Endothelial cell of umbilical vein (primary cell): Measurements from ENCODE around the gene TIMP4. TPM values are rescaled to one million over a fixed set of nuclear protein-coding genes. Genes with fewer than 3 reads are reported as not detected.

Experiments
- BruUV-seq: library from RNA; stranded (reverse); fragments of 400-500 nt; replicated peaks from 2 replicates; lab custom pipeline; 2021; lab: Mats Ljungman, UMichigan
- CTCF ChIA-PET: fragments of 300-600, 350-600 bp; sonication (Branson Sonifier 250); formaldehyde crosslinking; loops from one replicate; lab custom pipeline; 2021; ENCODE audit warnings: antibody characterized with exemption, inconsistent platforms; lab: Charles Lee
- POLR2A ChIA-PET: fragments of 300-600, 350-600 bp; sonication (Branson Sonifier 250); formaldehyde crosslinking; loops from one replicate; lab custom pipeline; 2021; ENCODE audit warnings: antibody characterized with exemption, inconsistent platforms; lab: Charles Lee
- DNase-seq: peaks from one replicate; pipeline ENCODE4 v3.0.0-alpha.2; 2011; ENCODE audit warnings: low read depth, low spot score
- FAIRE-seq: peaks from 2 replicates; lab custom pipeline; 2011; peaks lifted over from hg19 to GRCh38; lab: Jason Lieb, UNC
- H2AFZ ChIP-seq: 2 replicates; pipeline ENCODE4 v1.6.0; 2012; ENCODE audit warnings: low read depth, low read length, control low read depth, inconsistent platforms
- H3K27ac ChIP-seq: 2 replicates; pipeline ENCODE4 v1.5.1; 2011; ENCODE audit warnings: low read depth, mild to moderate bottlenecking, control low read depth, low read length, moderate library complexity; ENCODE audit not compliant: insufficient read depth
- H3K27me3 ChIP-seq, 2 experiments: 2 replicates each; pipeline versions ENCODE4 v1.6.0 to v1.6.1; 2011; ENCODE audit warnings: low read length in 2 of 2, mixed read lengths in 1 of 2; ENCODE audit not compliant: control insufficient read depth in 2 of 2, insufficient read depth in 2 of 2
- H3K36me3 ChIP-seq, 2 experiments: 2 replicates in 1 of 2; 3 replicates in 1 of 2; pipeline ENCODE4 v1.5.1; 2011; ENCODE audit warnings: low read length in 2 of 2, mild to moderate bottlenecking in 1 of 2, moderate library complexity in 1 of 2; ENCODE audit not compliant: control insufficient read depth in 2 of 2, insufficient read depth in 2 of 2; ENCODE audit errors: extremely low read depth in 1 of 2
- H3K4me1 ChIP-seq: 3 replicates; pipeline ENCODE4 v1.5.1; 2011; ENCODE audit warnings: mild to moderate bottlenecking, low read length; ENCODE audit not compliant: control insufficient read depth, insufficient read depth; ENCODE audit errors: extremely low read depth
- H3K4me2 ChIP-seq: 2 replicates; pipeline ENCODE4 v1.6.1; 2011; ENCODE audit warnings: low read length, control low read depth, mixed read lengths; ENCODE audit not compliant: insufficient read depth
- H3K4me3 ChIP-seq, 3 experiments: fragments of 200-600 bp in 1 of 3; sonication (generic), shearing (Covaris generic) in 1 of 3; replicated peaks in 1 of 3; 2 replicates each; pipeline ENCODE4 v1.5.1; 2011 to 2016; ENCODE audit warnings: control low read depth in 3 of 3, low read length in 3 of 3, mild to moderate bottlenecking in 2 of 3, inconsistent platforms in 1 of 3, low read depth in 1 of 3, moderate library complexity in 1 of 3; ENCODE audit not compliant: insufficient read depth in 1 of 3
- H3K79me2 ChIP-seq: 2 replicates; pipeline ENCODE4 v1.6.0; 2012; ENCODE audit warnings: low read length, inconsistent platforms; ENCODE audit not compliant: control insufficient read depth, insufficient read depth
- H3K9ac ChIP-seq: replicated peaks from 2 replicates; pipeline ENCODE3; 2011; ENCODE audit warnings: low read length, control low read depth; ENCODE audit not compliant: insufficient read depth; ENCODE audit errors: extremely low read depth
- H3K9me1 ChIP-seq: replicated peaks from 3 replicates; pipeline ENCODE4 v1.6.0; 2011; ENCODE audit warnings: mild to moderate bottlenecking, low read length; ENCODE audit not compliant: control insufficient read depth, insufficient read depth; ENCODE audit errors: extremely low read depth
- H3K9me3 ChIP-seq: replicated peaks from 2 replicates; pipeline ENCODE4 v1.5.1; 2012; ENCODE audit warnings: low read length, inconsistent platforms; ENCODE audit not compliant: control insufficient read depth, insufficient read depth
- H4K20me1 ChIP-seq: replicated peaks from 2 replicates; pipeline ENCODE3; 2011; ENCODE audit warnings: mild to moderate bottlenecking, low read length; ENCODE audit not compliant: control insufficient read depth, insufficient read depth; ENCODE audit errors: extremely low read depth
- EZH2 ChIP-seq: IDR thresholded peaks from 2 replicates; pipeline ENCODE4 v1.6.1; 2012; ENCODE audit warnings: borderline replicate concordance, low read depth, mild to moderate bottlenecking, moderate library complexity, low read length, inconsistent platforms; ENCODE audit not compliant: severe bottlenecking
- FOS ChIP-seq: IDR thresholded peaks from 2 replicates; pipeline ENCODE4 v1.6.1; 2011; ENCODE audit warnings: mild to moderate bottlenecking, low read length, moderate library complexity, borderline replicate concordance; ENCODE audit not compliant: insufficient read depth
- GATA2 ChIP-seq: IDR thresholded peaks from 2 replicates; pipeline ENCODE4 v1.7.0; 2011; ENCODE audit warnings: low read depth, mild to moderate bottlenecking, moderate library complexity, mixed read lengths, low read length; ENCODE audit not compliant: insufficient read length, insufficient read depth
- JUN ChIP-seq: IDR thresholded peaks from 2 replicates; pipeline ENCODE4 v1.6.1; 2011; ENCODE audit warnings: borderline replicate concordance, low read depth; ENCODE audit not compliant: insufficient read length, insufficient read depth
- MAX ChIP-seq: IDR thresholded peaks from 2 replicates; pipeline ENCODE4 v1.6.1; 2011; ENCODE audit not compliant: insufficient read depth, insufficient read length
- MYC ChIP-seq: IDR thresholded peaks from one replicate; pipeline ENCODE4 v1.6.1; 2011; ENCODE audit warnings: mild to moderate bottlenecking, low read depth, low read length
- POLR2A ChIP-seq: IDR thresholded peaks from 2 replicates; pipeline ENCODE4 v1.6.1; 2012; ENCODE audit warnings: low read depth, mild to moderate bottlenecking, control low read depth, low read length
- POLR2AphosphoS5 ChIP-seq: IDR thresholded peaks from 2 replicates; pipeline ENCODE4 v1.6.1; 2012; ENCODE audit warnings: low read depth, mild to moderate bottlenecking, control low read depth, low read length, moderate library complexity; ENCODE audit not compliant: insufficient read depth
- dilution Hi-C: fragments of 300-500 bp; cut with MboI; formaldehyde crosslinking; loops from one replicate; pipeline ENCODE4 v1.15.0; 2019; ENCODE audit warnings: low sequenced_read_pairs; ENCODE audit not compliant: extremely low pct_ligation_motif_present
- intact Hi-C: fragments of 100-400 bp; cut with micrococcal nuclease; formaldehyde crosslinking; loops from one replicate; pipeline ENCODE4 v1.10.0; 2022
- polyA plus RNA-seq, 4 experiments: library from polyadenylated mRNA; depleted of rRNA in 3 of 4; stranded (reverse) in 3 of 4; unstranded in 1 of 4; fragments of >200 nt; gene quantifications; 2 replicates each; pipeline versions ENCODE4 v1.2.1 to v1.2.3, GENCODE V29; 2011 to 2012; ENCODE audit warnings: missing spikeins in 1 of 4
- total RNA-seq: library from RNA; stranded (reverse); gene quantifications from 2 replicates; pipeline ENCODE4 v1.2.3, GENCODE V29; 2021
- TF ChIP-seq, protein P1 (sequence below), 2 donors: IDR thresholded peaks; 1 replicate in 1 of 2; 2 replicates in 1 of 2; pipeline ENCODE4 v1.5.1; 2011; ENCODE audit warnings: low read length in 2 of 2, mild to moderate bottlenecking in 2 of 2, moderate library complexity in 2 of 2, control low read depth in 1 of 2, inconsistent platforms in 1 of 2, low read depth in 1 of 2; ENCODE audit not compliant: insufficient read depth in 1 of 2; ENCODE audit errors: extremely low read depth in 1 of 2

Gene TIMP4
- total and polyA plus RNA-seq, 2 donors (not counting 3 experiments of a cell fraction or from before 2014, with no cell fraction given) = 0.07 to 0.40 TPM

GRCh38 chr3:12148183-12148940, 10.3 kb downstream of the TIMP4 start:
- TF ChIP-seq POLR2AphosphoS5 = no peak
- TF ChIP-seq, protein P1, sequence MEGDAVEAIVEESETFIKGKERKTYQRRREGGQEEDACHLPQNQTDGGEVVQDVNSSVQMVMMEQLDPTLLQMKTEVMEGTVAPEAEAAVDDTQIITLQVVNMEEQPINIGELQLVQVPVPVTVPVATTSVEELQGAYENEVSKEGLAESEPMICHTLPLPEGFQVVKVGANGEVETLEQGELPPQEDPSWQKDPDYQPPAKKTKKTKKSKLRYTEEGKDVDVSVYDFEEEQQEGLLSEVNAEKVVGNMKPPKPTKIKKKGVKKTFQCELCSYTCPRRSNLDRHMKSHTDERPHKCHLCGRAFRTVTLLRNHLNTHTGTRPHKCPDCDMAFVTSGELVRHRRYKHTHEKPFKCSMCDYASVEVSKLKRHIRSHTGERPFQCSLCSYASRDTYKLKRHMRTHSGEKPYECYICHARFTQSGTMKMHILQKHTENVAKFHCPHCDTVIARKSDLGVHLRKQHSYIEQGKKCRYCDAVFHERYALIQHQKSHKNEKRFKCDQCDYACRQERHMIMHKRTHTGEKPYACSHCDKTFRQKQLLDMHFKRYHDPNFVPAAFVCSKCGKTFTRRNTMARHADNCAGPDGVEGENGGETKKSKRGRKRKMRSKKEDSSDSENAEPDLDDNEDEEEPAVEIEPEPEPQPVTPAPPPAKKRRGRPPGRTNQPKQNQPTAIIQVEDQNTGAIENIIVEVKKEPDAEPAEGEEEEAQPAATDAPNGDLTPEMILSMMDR (IDR thresholded peaks at IDR 0.05; ENCODE audit: extremely low read depth in 1 of 2, insufficient read depth in 1 of 2, low read depth in 1 of 2, low read length in 2 of 2) = no peak
- no peak for TF ChIP-seq EZH2
- TF ChIP-seq POLR2A = no peak
- no peak for TF ChIP-seq GATA2
- no peak for TF ChIP-seq JUN
- no peak for TF ChIP-seq MYC
- TF ChIP-seq MAX = no peak
- TF ChIP-seq FOS = no peak
- Histone ChIP-seq H3K9ac (no peak overlapping the region), H3K36me3 (no peaks in the 10 kb centered on the region), H3K9me1 (no peaks in the 10 kb centered on the region), H3K79me2 (no peaks in the 10 kb centered on the region), H3K4me2 (no peak overlapping the region), H4K20me1 (no peaks in the 10 kb centered on the region), H3K4me1 (no peaks in the 10 kb centered on the region), H3K27me3 (peaks cover 0 to 5% of the 10 kb centered on the region in 2 experiments), H3K27ac (no peak overlapping the region), H3K9me3 (no peaks in the 10 kb centered on the region), H3K4me3 (no peak overlapping the region), H2AFZ (no peak overlapping the region)
- POLR2A ChIA-PET = no interaction called here
- no peak for DNase-seq
- no peak for FAIRE-seq
- BruUV-seq = no TSS peak
- CTCF ChIA-PET = no interaction called here
- dilution Hi-C loops (loop anchor here (10.0 kb wide), 1 partner anchor 316 kb away; no protein-coding TSS in a partner anchor), intact Hi-C loops (no loop called here)
